22Rv1 (cell line): ENCODE measurements around the gene AKAP12.

ENCODE experiments used
- ZFX ChIP-seq: fragments of 450-650 bp; IDR thresholded peaks from 2 replicates; pipeline ENCODE4 v1.6.1; 2017; ENCODE audit warnings: antibody characterized with exemption, borderline replicate concordance
- TF ChIP-seq, protein P1 (sequence below): fragments of 450-650 bp; IDR thresholded peaks from 2 replicates; pipeline ENCODE4 v1.5.1; 2017; ENCODE audit warnings: mild to moderate bottlenecking

DNA sequence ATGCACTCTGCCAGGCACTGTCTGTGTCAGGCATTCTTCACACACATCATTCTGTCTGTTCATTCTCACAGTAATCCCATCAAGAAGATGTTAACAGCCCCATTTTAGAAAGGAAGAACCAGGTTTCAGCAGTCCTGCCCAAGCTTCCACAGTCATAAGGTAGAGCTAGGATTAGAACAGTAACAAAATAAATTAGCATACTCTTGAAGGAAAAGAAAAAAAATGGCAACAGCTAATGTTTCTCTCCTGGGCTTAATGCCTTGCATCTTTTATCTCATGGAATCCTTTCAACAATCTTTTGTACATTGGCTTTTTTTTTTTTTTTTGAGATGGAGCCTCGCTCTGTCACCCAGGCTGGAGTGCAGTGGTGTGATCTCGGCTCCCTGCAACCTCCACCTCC is 32.1 kb upstream of the AKAP12 start:
- TF ChIP-seq, protein P1, sequence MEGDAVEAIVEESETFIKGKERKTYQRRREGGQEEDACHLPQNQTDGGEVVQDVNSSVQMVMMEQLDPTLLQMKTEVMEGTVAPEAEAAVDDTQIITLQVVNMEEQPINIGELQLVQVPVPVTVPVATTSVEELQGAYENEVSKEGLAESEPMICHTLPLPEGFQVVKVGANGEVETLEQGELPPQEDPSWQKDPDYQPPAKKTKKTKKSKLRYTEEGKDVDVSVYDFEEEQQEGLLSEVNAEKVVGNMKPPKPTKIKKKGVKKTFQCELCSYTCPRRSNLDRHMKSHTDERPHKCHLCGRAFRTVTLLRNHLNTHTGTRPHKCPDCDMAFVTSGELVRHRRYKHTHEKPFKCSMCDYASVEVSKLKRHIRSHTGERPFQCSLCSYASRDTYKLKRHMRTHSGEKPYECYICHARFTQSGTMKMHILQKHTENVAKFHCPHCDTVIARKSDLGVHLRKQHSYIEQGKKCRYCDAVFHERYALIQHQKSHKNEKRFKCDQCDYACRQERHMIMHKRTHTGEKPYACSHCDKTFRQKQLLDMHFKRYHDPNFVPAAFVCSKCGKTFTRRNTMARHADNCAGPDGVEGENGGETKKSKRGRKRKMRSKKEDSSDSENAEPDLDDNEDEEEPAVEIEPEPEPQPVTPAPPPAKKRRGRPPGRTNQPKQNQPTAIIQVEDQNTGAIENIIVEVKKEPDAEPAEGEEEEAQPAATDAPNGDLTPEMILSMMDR = no peak
- TF ChIP-seq ZFX = no peak
